ENCODE data around the gene SEMA3A. TPM values are rescaled to one million over a fixed set of nuclear protein-coding genes. Genes with fewer than 3 reads are reported as not detected.

The SEMA3A gene
- total and polyA plus RNA-seq, 2 donors, result 12.9 to 24.3 TPM

GRCh38 chr7:83908526-83908925, 286.1 kb downstream of the SEMA3A start:
- 95% methylated on average over 2 of the region's 2 CpGs for WGBS

More at GRCh38 chr7:83908526-83908925, 286.1 kb downstream of the SEMA3A start:
- Histone ChIP-seq H3K4me3 (ENCODE audit: low read depth, low read length) (no peak overlapping the region), H3K4me1 (ENCODE audit: insufficient read depth) (no peaks in the 10 kb centered on the region), H3K36me3 (ENCODE audit: insufficient read depth) (no peaks in the 10 kb centered on the region), H3K27ac (ENCODE audit: low read depth) (no peak overlapping the region)
- no peak for DNase-seq (ENCODE audit: extremely low spot score)
